LHCN-M2 (cell line): ENCODE data around the gene TRERF1. TPM values are rescaled to one million over a fixed set of nuclear protein-coding genes. Genes with fewer than 3 reads are reported as not detected.

Source experiments
- DNase-seq: peaks from one replicate; pipeline ENCODE4 v3.0.0-alpha.2; 2012; ENCODE audit warnings: low read depth
- total RNA-seq: library from RNA; depleted of rRNA; stranded (reverse); fragments of >200 nt; gene quantifications from 2 replicates; pipeline ENCODE4 v1.2.3, GENCODE V29; 2014

TRERF1 gene
- total RNA-seq, 1 experiment from 2014 or later = 4.0 TPM

- peak; percentile 46 for DNase-seq
Observed at GRCh38 chr6:42313038-42313437, 138.7 kb downstream of the TRERF1 start.

GRCh38 chr6:42307141-42307470, 144.6 kb downstream of the TRERF1 start:
- DNase-seq = no peak

GRCh38 chr6:42306439-42307140, 145.1 kb downstream of the TRERF1 start:
- no peak for DNase-seq

DNA sequence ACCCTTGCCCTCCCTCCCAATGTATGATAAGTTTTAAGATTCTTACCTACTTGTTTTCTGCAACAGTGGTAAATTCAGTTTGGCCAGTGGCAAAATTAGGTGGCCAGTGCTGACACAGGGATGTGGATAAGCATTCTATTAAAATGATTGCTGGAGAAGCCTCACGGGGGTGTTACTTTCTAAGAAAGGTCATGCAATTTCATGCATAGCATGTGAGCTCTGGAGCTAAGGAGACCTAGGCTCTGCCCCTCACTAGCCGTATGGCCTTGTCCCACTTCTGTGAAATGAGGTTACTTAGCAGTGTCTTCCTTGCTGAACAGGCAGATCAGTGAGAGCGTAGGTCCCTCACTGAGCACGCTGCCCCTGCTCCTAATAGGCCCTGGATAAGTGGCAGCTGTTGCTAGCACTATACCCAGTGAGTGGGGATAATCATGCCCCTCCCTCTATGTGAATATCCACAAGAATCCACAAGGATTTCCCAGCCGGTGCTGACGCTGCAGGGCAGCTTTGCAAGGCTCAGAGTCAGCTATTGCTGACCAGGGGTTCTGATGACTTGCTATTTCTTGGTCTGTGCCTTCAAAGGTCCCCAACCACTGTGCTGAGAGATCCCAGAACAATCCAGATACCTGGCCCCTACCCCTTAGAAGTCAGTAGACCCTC, 147.5 kb downstream of the TRERF1 start:
- no peak for DNase-seq

- DNase-seq = no peak
Observed at GRCh38 chr6:42302411-42302810, 149.3 kb downstream of the TRERF1 start.

DNA sequence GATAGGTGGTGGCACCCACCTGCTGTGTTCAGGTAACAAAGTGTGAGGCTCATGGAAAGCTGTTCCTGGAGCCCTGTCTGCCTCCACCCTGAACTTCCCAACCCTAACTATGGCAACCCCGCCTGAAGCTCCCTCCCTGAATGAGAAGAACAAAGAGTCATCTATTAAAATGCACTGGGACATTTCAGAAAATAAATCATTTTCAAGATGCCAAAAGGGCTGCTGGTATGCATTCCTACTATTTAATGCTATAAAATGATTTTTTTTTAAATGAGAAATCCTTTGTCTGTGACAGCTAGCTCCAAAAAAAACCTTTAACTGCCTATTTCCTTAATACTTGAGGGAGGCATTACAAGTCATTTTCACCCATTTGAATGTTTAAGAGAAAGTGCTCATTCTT, 149.7 kb downstream of the TRERF1 start:
- DNase-seq = no peak

DNA sequence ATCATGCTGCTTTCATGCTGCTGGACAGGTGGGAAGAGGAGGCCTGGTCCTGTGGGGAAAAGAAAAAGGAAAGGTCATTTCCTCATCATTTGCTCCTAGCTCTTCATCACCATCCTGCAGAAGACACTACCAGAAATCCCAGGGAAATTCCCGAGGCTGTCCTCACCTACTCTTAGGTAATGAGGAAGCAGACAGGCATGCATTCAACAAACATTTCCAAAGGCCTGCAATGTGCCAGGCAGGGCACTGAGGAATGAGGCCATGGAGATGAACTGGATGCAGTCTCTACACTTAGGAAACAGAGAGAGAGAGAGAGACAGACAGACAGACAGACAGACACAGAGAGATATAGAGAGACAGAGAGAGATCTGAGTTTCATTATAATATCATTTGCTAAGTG, 151.0 kb downstream of the TRERF1 start:
- no peak for DNase-seq

DNA sequence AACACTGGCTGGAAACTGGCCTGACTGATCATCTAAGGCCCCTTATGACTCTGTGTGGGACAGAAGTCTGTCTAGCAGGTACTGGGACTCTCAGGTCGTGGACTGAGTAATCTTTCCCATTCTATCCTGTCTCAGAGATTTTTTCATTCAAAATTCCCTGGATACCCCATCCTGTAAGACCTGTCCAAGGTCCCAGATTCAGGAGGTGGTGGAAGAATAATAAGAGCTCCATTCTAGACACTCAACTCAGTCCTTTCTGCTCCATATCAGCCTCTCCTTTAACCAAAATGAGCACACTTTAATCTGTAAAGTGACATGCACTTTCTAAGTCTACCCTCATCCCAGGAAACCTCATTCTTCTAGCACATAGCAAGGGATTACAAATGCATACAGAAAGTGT, 151.5 kb downstream of the TRERF1 start:
- no peak for DNase-seq

GRCh38 chr6:42297661-42298060, 154.1 kb downstream of the TRERF1 start:
- DNase-seq = no peak

- DNase-seq = no peak
Observed at GRCh38 chr6:42296614-42297013, 155.1 kb downstream of the TRERF1 start.

DNA sequence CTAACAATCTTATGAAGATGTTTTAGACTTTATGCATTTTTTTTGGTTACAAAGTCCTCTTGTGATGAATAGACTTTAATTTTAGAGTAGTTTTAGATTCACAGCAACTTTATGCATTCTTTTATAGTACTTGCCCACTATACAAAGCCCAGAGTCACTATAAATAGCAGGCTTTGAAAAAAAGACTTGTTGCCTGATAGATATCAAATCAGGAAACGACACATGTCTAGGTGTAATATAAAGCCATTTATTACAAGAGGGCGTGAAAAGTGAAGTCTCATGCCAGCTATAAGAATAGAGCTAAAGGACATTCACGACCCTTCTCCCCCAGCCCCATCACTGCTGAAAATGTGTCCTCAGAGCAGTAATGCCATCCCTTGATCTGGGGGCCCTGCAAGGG, 156.0 kb downstream of the TRERF1 start:
- no peak for DNase-seq

- DNase-seq = peak; percentile 68
Observed at GRCh38 chr6:42295181-42295580, 156.5 kb downstream of the TRERF1 start.

DNA sequence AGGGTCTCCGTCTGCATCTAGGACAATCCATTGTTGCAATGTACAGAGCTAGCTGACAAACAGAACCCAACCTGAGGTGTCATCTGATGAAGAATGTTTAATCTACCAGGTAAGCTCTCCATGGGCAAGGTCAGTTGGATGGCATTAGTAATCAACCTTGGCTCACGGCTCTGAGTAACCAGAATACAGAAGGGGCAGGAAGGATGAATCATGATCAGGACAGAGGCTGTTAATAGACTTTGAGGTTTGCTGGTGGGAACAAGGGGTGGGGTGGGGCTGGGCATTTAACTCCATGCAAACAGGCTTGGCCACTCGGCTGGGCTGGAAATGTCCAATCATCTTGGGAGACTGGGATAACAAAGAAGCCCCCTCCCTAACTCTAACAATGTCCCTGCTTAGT, 157.0 kb downstream of the TRERF1 start:
- peak; percentile 90 for DNase-seq

DNA sequence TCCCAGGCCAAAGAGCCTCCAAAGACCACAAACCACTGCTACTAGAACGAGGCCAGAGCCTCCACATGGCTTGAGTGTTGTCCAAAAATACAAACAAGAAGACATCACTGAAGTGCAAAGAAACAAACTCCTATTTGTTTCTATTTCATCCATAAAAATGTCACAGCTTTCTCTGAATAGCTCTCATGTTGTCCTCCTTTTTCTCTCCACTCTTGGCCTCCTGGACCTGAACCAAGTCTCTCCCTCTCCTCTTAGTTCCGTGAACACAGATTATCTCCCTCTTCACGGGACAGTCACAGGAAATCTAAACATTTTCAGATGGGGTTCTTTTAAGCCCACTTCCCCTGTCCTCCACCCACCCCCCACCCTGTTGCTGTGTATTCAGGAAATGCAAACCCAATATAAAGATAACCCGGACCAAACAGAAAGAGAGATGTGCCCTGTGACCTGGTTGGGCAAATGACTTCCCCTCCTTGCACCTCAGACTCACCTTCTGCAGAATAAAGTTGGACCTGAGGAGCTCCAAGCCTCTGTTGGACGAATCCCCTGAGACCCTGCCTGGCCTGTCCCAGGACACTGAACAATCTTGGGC, 158.2 kb downstream of the TRERF1 start:
- no peak for DNase-seq

DNA sequence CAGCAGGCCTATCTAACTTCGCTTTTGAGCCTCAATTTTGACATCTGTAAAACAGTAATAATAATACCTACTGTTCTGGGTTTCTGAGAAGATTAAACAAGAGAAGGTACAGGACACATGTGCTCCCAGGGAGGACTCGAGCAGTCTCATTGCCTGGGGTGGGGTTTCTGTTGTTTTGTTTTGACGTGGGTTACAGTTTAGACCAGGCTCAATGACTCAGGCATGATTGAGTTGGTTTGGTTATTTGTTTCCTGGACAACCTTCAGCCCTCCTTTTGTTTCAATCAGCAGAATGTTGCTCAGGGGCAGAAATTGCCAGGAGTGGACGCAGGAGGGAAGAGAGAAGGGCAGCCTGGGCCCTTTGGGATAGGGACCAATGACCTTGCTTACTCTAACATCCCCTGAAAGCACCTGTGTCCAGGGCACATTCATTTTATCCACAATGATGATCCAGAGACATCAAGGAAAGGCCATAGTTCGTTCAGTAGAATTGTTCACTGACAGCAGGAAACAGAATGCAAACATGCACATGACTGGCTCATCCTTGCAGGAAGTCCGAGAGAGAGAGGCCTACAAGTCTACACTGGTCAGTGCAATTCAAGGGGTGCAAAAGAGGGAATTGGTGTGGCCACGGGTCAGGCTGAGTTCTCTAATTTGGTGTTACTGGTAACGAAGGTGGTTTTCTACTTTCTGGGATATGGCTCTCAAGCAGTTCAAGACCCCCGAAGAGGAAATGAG, 159.6 kb downstream of the TRERF1 start:
- peak; percentile 92 for DNase-seq

- no peak for DNase-seq
Observed at GRCh38 chr6:42287756-42288155, 164.0 kb downstream of the TRERF1 start.

- DNase-seq = no peak
Observed at GRCh38 chr6:42281570-42281969, 170.2 kb downstream of the TRERF1 start.

DNA sequence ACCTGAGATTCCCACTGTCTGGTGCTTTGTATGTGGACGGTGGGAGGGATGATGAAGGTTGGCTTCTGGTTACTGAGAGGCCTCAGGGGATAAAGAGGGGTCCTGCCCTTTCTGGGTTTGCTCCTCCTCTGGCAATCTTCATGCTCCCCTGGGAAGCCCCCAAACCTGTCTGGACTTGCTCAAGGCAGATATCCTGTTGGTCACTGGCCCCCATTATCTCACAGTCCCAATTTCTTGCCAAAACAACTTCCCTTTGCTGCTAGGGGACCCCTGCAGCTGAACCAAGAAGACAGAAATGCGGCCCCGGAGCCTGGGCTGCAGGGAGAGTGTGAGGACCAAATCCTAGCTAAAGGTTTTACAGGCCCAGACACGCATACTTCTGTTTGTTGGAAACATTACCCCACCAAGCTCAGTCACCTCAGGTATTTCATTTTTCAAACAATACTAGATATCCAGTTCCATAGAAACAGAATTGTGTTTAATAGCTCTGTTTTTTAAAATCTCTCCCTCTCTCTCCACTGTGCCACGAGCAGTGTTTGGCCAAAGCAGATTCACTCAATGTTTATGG, 170.7 kb downstream of the TRERF1 start:
- DNase-seq = no peak

- DNase-seq = no peak
Observed at GRCh38 chr6:42279966-42280629, 171.6 kb downstream of the TRERF1 start.

DNA sequence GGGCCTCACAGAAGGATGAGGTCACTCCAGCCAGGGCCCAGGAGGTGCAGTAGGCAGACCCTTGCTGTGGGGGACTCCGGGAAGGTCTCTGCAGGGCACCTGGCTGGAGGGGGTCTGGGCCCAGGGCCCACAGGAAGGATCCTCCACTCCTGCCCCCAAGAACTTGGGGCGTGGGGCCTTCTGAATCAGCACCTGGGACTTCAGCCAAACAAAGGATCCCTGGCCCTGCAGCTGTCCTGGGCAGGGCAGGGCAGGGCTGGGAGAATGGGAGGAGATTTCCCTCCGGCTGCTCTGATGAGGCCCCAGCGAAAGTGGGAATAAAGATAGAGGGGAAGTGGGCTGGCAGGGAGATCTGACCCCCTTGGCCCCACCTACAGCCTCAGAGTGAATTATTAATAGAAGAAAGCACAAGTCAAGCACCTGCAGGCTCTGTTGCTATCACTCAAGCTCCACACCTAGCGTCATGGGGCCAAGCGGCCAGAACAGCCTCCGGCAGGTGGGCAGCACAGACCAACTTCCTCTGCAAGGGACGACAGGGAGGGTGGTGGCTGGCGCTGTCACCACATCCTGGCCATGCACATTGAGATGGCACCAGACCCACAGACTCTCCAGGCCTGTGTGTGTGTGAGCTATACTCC, 172.5 kb downstream of the TRERF1 start:
- peak; percentile 84 for DNase-seq
